SU-DHL-6 (cell line): ENCODE measurements around the gene SLCO3A1.

ENCODE experiments used
- H2AFZ ChIP-seq: fragments of 200-600 bp; sonication (generic); 2 replicates; pipeline ENCODE4 v1.6.1; 2014; ENCODE audit warnings: low read depth, mild to moderate bottlenecking, moderate library complexity, mixed read lengths, antibody characterized with exemption, low read length; ENCODE audit not compliant: severe bottlenecking
- H3F3A ChIP-seq: fragments of 200-600 bp; shearing (Covaris generic); 2 replicates; pipeline ENCODE4 v1.6.0; 2016; ENCODE audit warnings: antibody characterized with exemption, mild to moderate bottlenecking; ENCODE audit not compliant: insufficient read depth
- H3K27ac ChIP-seq: fragments of 200-600 bp; sonication (generic); 2 replicates; pipeline ENCODE4 v1.5.1; 2016; ENCODE audit warnings: low read depth, mild to moderate bottlenecking, low read length, moderate library complexity, mixed read lengths
- H3K27me3 ChIP-seq: fragments of 200-600 bp; sonication (generic), shearing (Covaris generic); 2 replicates; pipeline ENCODE4 v1.6.0; 2014; ENCODE audit warnings: mild to moderate bottlenecking, low read length
- H3K36me3 ChIP-seq: fragments of 200-600 bp; sonication (generic); 2 replicates; pipeline ENCODE4 v1.6.1; 2014; ENCODE audit warnings: mild to moderate bottlenecking, low read length, mixed read lengths
- H3K4me2 ChIP-seq: fragments of 300-600, 200-600 bp; shearing (Covaris generic), sonication (generic); 2 replicates; pipeline ENCODE4 v1.6.0; 2014; ENCODE audit warnings: low read length, low read depth, mild to moderate bottlenecking; ENCODE audit not compliant: poor library complexity, severe bottlenecking
- H3K4me3 ChIP-seq: fragments of 200-600 bp; sonication (generic); 2 replicates; pipeline ENCODE4 v1.5.1; 2014; ENCODE audit warnings: antibody characterized with exemption, low read length, mild to moderate bottlenecking, mixed read lengths; ENCODE audit not compliant: insufficient read depth, poor library complexity, severe bottlenecking
- H3K79me2 ChIP-seq: fragments of 200-600 bp; sonication (generic); 2 replicates; pipeline ENCODE4 v1.6.1; 2014; ENCODE audit warnings: mild to moderate bottlenecking, low read length, moderate library complexity; ENCODE audit not compliant: insufficient read depth
- H3K9ac ChIP-seq: fragments of 200-600 bp; sonication (generic); 2 replicates; pipeline ENCODE4 v1.7.0; 2014; ENCODE audit warnings: mild to moderate bottlenecking, low read length
- H3K9me2 ChIP-seq: fragments of 200-600 bp; sonication (generic); replicated peaks from 2 replicates; pipeline ENCODE4 v1.6.1; 2014; ENCODE audit warnings: low read length; ENCODE audit not compliant: insufficient read depth
- H3K9me3 ChIP-seq: fragments of 200-600 bp; sonication (generic); 2 replicates; pipeline ENCODE4 v1.6.1; 2014; ENCODE audit warnings: low read length, mixed read lengths; ENCODE audit not compliant: insufficient read depth
- H4K20me1 ChIP-seq: fragments of 200-600 bp; sonication (generic); 2 replicates; pipeline ENCODE4 v1.6.1; 2014; ENCODE audit warnings: low read depth, mild to moderate bottlenecking, antibody characterized with exemption, low read length, moderate library complexity, mixed read lengths
- CTCF ChIP-seq: fragments of 200-600 bp; sonication (generic); IDR thresholded peaks from one replicate; pipeline ENCODE4 v1.5.1; 2017; ENCODE audit warnings: antibody characterized with exemption, mild to moderate bottlenecking, low read length, moderate library complexity; ENCODE audit not compliant: insufficient read depth, poor library complexity, severe bottlenecking
- EZH2phosphoT487 ChIP-seq: fragments of 200-600 bp; sonication (generic), shearing (Covaris generic); conservative IDR thresholded peaks from 2 replicates; pipeline ENCODE4 v1.6.1; 2018; ENCODE audit warnings: mild to moderate bottlenecking, antibody characterized with exemption, low read length, moderate library complexity, mixed read lengths

The SLCO3A1 gene

GRCh38 chr15:91924837-91925495 is 71.5 kb downstream of the SLCO3A1 start:
- H3K9ac ChIP-seq = no peak overlapping the region
- H3K9me3 ChIP-seq = no peaks in the 10 kb centered on the region
- H3K9me2 ChIP-seq = no peaks in the 10 kb centered on the region
- H3F3A ChIP-seq = no peaks in the 10 kb centered on the region
- no peak for TF ChIP-seq CTCF
- TF ChIP-seq EZH2phosphoT487 = no peak
- no peak overlapping the region for H3K4me3 ChIP-seq
- no peak overlapping the region for H3K4me2 ChIP-seq
- H3K27me3 ChIP-seq = no peaks in the 10 kb centered on the region
- H4K20me1 ChIP-seq = 0 out of 2 replicates have a peak, but pooled peaks cover 3% of the 10 kb centered on the region
- H3K27ac ChIP-seq = no peak overlapping the region
- H2AFZ ChIP-seq = no peak overlapping the region
- no peaks in the 10 kb centered on the region for H3K79me2 ChIP-seq
- no peaks in the 10 kb centered on the region for H3K36me3 ChIP-seq

- Histone ChIP-seq H3K36me3 (no peaks in the 10 kb centered on the region), H3K9ac (no peak overlapping the region), H3F3A (no peaks in the 10 kb centered on the region), H3K9me3 (no peaks in the 10 kb centered on the region), H3K4me2 (no peak overlapping the region), H3K27ac (no peak overlapping the region), H4K20me1 (0 out of 2 replicates have a peak, but pooled peaks cover 3% of the 10 kb centered on the region), H3K9me2 (no peaks in the 10 kb centered on the region), H3K27me3 (no peaks in the 10 kb centered on the region), H3K79me2 (no peaks in the 10 kb centered on the region), H2AFZ (no peak overlapping the region), H3K4me3 (no peak overlapping the region)
- TF ChIP-seq CTCF (no peak), EZH2phosphoT487 (no peak)
Measured at GRCh38 chr15:91925794-91926193, 72.3 kb downstream of the SLCO3A1 start.

- H3K27ac ChIP-seq = no peak overlapping the region
- H2AFZ ChIP-seq = no peak overlapping the region
- H3K9me2 ChIP-seq = no peaks in the 10 kb centered on the region
- no peaks in the 10 kb centered on the region for H3F3A ChIP-seq
- no peak overlapping the region for H3K9ac ChIP-seq
- no peaks in the 10 kb centered on the region for H3K79me2 ChIP-seq
- no peak for TF ChIP-seq CTCF
- no peak for TF ChIP-seq EZH2phosphoT487
- no peaks in the 10 kb centered on the region for H3K36me3 ChIP-seq
- H3K27me3 ChIP-seq = no peaks in the 10 kb centered on the region
- 0 out of 2 replicates have a peak, but pooled peaks cover 3% of the 10 kb centered on the region for H4K20me1 ChIP-seq
- H3K9me3 ChIP-seq = no peaks in the 10 kb centered on the region
- H3K4me3 ChIP-seq = no peak overlapping the region
- no peak overlapping the region for H3K4me2 ChIP-seq
Measured at GRCh38 chr15:91926908-91927270, 73.4 kb downstream of the SLCO3A1 start.
